Jurkat, Clone E6-1 (cell line): ENCODE results near the gene KRTCAP3. TPM values are rescaled to one million over a fixed set of nuclear protein-coding genes. Genes with fewer than 3 reads are reported as not detected.
A peak's percentile ranks its signal among the peaks of the same experiment; 100 is the strongest.
"Not testable (repeated sequence)": the region's sequence is repeated elsewhere in the genome, so short reads cannot be mapped to it uniquely, and the experiment has no call there.

Source experiments
- DNase-seq: peaks from one replicate; pipeline ENCODE4 v3.0.0-alpha.2; 2011; ENCODE audit warnings: low read depth, low spot score
- H3K4me3 ChIP-seq: 2 replicates; pipeline ENCODE4 v1.5.1; 2011; ENCODE audit warnings: mild to moderate bottlenecking, low read length, control low read depth, moderate library complexity
- polyA plus RNA-seq: library from polyadenylated mRNA; unstranded; fragments of >200 nt; gene quantifications from one replicate; pipeline ENCODE4 v1.2.1, GENCODE V29; 2012; ENCODE audit warnings: missing spikeins; ENCODE audit not compliant: insufficient read length, insufficient read depth

The KRTCAP3 gene
- polyA plus RNA-seq = 6.0 TPM

- no peak for DNase-seq
- H3K4me3 ChIP-seq = no peak within 1 kb of the TSS
Observed at GRCh38 chr2:27441958-27442919, at the start of gene KRTCAP3. Gene KRTCAP3 (plus strand): TSS chr2:27442381. CDS start chr2:27442413, 32 bp downstream.

- no peak overlapping the region for H3K4me3 ChIP-seq
Observed at GRCh38 chr2:27393225-27393624, 49.0 kb upstream of the KRTCAP3 start.

GRCh38 chr2:27398962-27399361 is 43.2 kb upstream of the KRTCAP3 start:
- no peak for DNase-seq
- no peak overlapping the region for H3K4me3 ChIP-seq

More at GRCh38 chr2:27393225-27393624, 49.0 kb upstream of the KRTCAP3 start:
- no peak for DNase-seq

GRCh38 chr2:27400348-27401135 is 41.6 kb upstream of the KRTCAP3 start:
- no peak for DNase-seq
- H3K4me3 ChIP-seq = no peak overlapping the region

- DNase-seq = no peak
- H3K4me3 ChIP-seq = peak overlapping the region; percentile 89
Observed at GRCh38 chr2:27407798-27408491, 34.2 kb upstream of the KRTCAP3 start.

GRCh38 chr2:27408601-27409320 is 33.4 kb upstream of the KRTCAP3 start:
- peak overlapping the region; percentile 89 for H3K4me3 ChIP-seq
- DNase-seq = no peak

- H3K4me3 ChIP-seq = peak within 1 kb of the TSS; percentile 89
- DNase-seq = peak; percentile 91
Observed at GRCh38 chr2:27409321-27410073, 32.7 kb upstream of the KRTCAP3 start, which contains the start of gene PPM1G. Gene PPM1G (minus strand): TSS chr2:27409591. CDS start chr2:27409422, 169 bp downstream.

GRCh38 chr2:27412419-27413152 is 29.6 kb upstream of the KRTCAP3 start:
- no peak for DNase-seq
- H3K4me3 ChIP-seq = no peak overlapping the region

- no peak overlapping the region for H3K4me3 ChIP-seq
- no peak for DNase-seq
Observed at GRCh38 chr2:27416151-27416550, 26.0 kb upstream of the KRTCAP3 start.

GRCh38 chr2:27420996-27421395 is 21.2 kb upstream of the KRTCAP3 start:
- no peak overlapping the region for H3K4me3 ChIP-seq
- DNase-seq = no peak

GRCh38 chr2:27421660-27422250 is 20.4 kb upstream of the KRTCAP3 start:
- no peak overlapping the region for H3K4me3 ChIP-seq
- DNase-seq = no peak

GRCh38 chr2:27422958-27423357 is 19.2 kb upstream of the KRTCAP3 start:
- no peak overlapping the region for H3K4me3 ChIP-seq
- DNase-seq = no peak

GRCh38 chr2:27425039-27425438 is 17.1 kb upstream of the KRTCAP3 start:
- H3K4me3 ChIP-seq, DNase-seq: not testable (repeated sequence)

- DNase-seq = no peak
- H3K4me3 ChIP-seq = peak overlapping the region; percentile 81
Observed at GRCh38 chr2:27427863-27428212, 14.3 kb upstream of the KRTCAP3 start.

- DNase-seq = peak; percentile 75
- H3K4me3 ChIP-seq = peak within 1 kb of the TSS; percentile 81
Observed at GRCh38 chr2:27428213-27428977, 13.8 kb upstream of the KRTCAP3 start, which contains the start of gene NRBP1. Gene NRBP1 (plus strand): TSS chr2:27428631. CDS start chr2:27433274, 4,643 bp downstream.

- peak overlapping the region; percentile 81 for H3K4me3 ChIP-seq
- DNase-seq = peak; percentile 32
Observed at GRCh38 chr2:27428978-27429541, 13.1 kb upstream of the KRTCAP3 start.
